ENCODE results near the gene CHST11. TPM values are rescaled to one million over a fixed set of nuclear protein-coding genes. Genes with fewer than 3 reads are reported as not detected.

CHST11 gene
- total RNA-seq, 2 experiments from 2014 or later, result 39.3 to 45.3 TPM

DNA sequence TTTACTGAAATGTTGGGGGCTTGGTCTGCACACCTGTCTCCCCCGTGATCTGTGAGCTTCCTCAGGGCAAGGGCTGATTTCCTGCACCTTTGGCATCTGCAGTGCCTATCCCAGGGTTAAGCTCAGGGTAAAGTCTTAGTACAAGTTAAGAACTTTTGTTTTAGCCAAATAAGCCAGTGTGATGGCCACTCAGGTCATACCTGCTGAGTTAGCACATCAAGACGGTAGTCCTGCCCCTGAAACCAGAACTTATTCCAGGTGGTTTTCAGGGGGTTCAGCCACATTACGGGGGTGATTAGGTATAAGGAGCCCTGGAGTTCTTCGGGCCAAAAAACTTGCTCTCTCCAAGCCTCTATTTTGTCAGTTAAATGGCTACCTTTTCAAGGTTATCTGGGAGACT, 21.6 kb upstream of the CHST11 start:
- no peaks in the 10 kb centered on the region for H3K9me3 Mint-ChIP-seq
- intact Hi-C loops (cut with micrococcal nuclease), result no loop called here
- no peak overlapping the region for H3K27ac Mint-ChIP-seq
- CTCF ChIA-PET, result interaction anchor here (0.6 kb wide), 1 partner anchor 52 kb away, joined by 5 read pairs; no protein-coding TSS in a partner anchor
- H3K4me3 Mint-ChIP-seq, result no peak overlapping the region
- no peaks in the 10 kb centered on the region for H3K36me3 Mint-ChIP-seq (ENCODE audit: low read depth)
- H3K4me1 Mint-ChIP-seq (ENCODE audit: low read depth), result peaks cover 2% of the 10 kb centered on the region
- no peak for DNase-seq
- H3K27me3 Mint-ChIP-seq (ENCODE audit: low read depth), result no peaks in the 10 kb centered on the region

DNA sequence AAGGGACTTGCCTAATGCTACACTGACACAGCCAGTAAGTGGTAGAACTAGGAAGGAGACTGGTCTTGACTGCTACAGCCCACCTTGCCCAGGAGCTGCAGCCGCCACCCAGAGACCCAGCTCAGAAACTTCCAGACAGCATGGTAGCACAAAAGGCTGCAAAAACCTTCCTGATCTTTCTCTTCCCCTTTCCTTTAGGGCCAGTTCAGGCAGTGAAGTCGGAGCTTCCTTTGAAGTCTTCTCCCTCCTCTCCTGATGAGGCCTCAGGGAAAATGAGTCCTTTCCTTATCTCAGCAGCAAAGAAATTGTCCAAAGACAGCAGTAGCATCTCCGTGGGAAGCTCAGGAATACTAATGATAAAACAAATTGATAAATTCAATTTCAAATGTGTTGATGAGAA, 21.0 kb upstream of the CHST11 start:
- H3K27me3 Mint-ChIP-seq (ENCODE audit: low read depth), result no peaks in the 10 kb centered on the region
- no peak overlapping the region for H3K4me3 Mint-ChIP-seq
- DNase-seq, result no peak
- CTCF ChIA-PET, result interaction anchor here (0.6 kb wide), 1 partner anchor 52 kb away, joined by 5 read pairs; no protein-coding TSS in a partner anchor
- no peaks in the 10 kb centered on the region for H3K9me3 Mint-ChIP-seq
- intact Hi-C loops (cut with micrococcal nuclease), result no loop called here
- no peaks in the 10 kb centered on the region for H3K36me3 Mint-ChIP-seq (ENCODE audit: low read depth)
- no peak overlapping the region for H3K27ac Mint-ChIP-seq
- H3K4me1 Mint-ChIP-seq (ENCODE audit: low read depth), result peaks cover 2% of the 10 kb centered on the region

DNA sequence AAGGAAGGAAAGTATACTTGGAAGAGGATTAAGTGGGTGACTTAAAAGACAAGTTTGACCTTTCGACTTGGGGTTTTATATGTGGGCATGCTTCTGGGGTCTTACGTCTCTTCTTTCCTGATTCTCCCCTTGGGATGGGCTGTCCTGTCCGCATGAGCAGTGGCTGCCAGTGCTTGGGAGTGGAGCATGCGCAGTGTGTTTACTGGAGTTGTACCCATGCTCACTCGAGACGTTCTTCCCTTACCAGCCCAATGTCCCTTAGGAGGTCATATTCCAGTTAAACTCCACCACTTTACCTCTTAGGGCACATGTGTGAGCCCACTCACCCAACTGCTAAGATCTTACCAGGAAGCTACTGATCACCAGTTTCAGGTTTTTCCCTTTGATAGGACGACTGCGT, 20.0 kb upstream of the CHST11 start:
- CTCF ChIA-PET, result no interaction called here
- Mint-ChIP-seq H3K36me3 (ENCODE audit: low read depth) (no peaks in the 10 kb centered on the region), H3K9me3 (no peaks in the 10 kb centered on the region), H3K27me3 (ENCODE audit: low read depth) (no peaks in the 10 kb centered on the region), H3K4me1 (ENCODE audit: low read depth) (peaks cover 2% of the 10 kb centered on the region), H3K27ac (no peak overlapping the region), H3K4me3 (no peak overlapping the region)
- DNase-seq, result no peak
- intact Hi-C loops (cut with micrococcal nuclease), result no loop called here

DNA sequence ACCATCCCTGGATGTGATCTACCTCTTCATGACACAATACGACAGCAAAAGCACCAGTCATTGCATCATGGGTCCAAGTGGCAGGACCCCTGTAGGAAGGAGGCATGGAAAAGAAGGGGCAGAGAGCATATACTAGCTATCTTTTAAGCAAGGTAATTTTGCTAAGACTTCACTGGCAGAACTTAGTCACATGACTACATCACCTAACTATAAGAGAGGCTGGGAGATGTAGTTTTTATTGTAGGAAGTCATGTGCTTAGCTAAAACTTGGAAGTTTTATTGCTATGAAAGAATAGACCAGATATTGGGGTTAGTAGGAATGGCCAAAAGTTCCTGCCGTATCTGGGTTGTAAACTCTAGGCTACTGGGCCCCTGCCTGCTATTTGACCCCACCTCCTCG, 18.6 kb upstream of the CHST11 start:
- Mint-ChIP-seq H3K4me1 (ENCODE audit: low read depth) (peaks cover 2% of the 10 kb centered on the region), H3K27me3 (ENCODE audit: low read depth) (no peaks in the 10 kb centered on the region), H3K9me3 (no peaks in the 10 kb centered on the region), H3K36me3 (ENCODE audit: low read depth) (no peaks in the 10 kb centered on the region), H3K4me3 (no peak overlapping the region), H3K27ac (no peak overlapping the region)
- no peak for DNase-seq
- intact Hi-C loops (cut with micrococcal nuclease), result no loop called here
- CTCF ChIA-PET, result no interaction called here

DNA sequence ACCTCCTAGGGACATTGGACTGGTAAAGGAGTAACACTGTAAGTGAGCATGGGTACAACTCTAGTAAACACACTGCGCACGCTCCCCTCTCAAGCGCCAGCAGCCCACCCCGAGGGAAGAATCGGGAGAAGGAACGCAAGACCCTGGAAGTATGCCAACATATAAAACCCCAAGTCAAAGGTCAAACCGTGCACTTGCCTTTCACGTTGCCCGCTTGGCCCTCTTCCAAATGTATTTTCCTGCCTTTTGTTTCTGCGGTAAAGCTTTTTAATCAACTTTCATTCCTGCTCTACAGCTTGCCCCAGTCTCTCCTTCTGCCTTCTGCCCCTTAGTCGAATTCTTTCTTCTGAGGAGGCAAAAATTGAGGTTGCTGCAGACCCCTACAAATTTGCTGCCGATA, 17.6 kb upstream of the CHST11 start:
- no peaks in the 10 kb centered on the region for H3K9me3 Mint-ChIP-seq
- CTCF ChIA-PET, result no interaction called here
- H3K4me1 Mint-ChIP-seq (ENCODE audit: low read depth), result peaks cover 2% of the 10 kb centered on the region
- no peak overlapping the region for H3K27ac Mint-ChIP-seq
- no peak overlapping the region for H3K4me3 Mint-ChIP-seq
- H3K27me3 Mint-ChIP-seq (ENCODE audit: low read depth), result no peaks in the 10 kb centered on the region
- DNase-seq, result no peak
- H3K36me3 Mint-ChIP-seq (ENCODE audit: low read depth), result no peaks in the 10 kb centered on the region
- intact Hi-C loops (cut with micrococcal nuclease), result no loop called here

DNA sequence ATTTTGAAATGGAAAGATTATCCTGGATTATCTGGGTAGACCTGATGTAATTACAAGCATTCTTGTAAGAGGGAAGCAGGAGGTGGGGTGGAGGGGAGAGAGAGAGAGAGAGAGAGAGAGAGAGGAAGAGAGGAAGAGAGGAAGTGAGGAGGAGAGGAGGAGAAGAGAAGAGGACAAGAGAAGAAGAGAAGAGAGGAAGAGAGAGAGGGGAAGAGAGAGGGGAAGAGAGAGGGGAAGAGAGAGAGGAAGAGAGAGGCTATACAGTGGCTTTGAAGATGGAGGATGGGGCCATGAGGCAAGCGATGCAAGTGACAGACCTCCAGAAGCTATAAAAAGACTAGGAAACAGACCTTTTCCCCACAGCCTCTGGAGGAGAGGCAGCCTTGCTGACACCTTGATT, 13.7 kb upstream of the CHST11 start:
- no peak for DNase-seq
- Mint-ChIP-seq H3K9me3 (no peaks in the 10 kb centered on the region), H3K36me3 (ENCODE audit: low read depth) (no peaks in the 10 kb centered on the region), H3K4me1 (ENCODE audit: low read depth) (no peaks in the 10 kb centered on the region), H3K4me3 (no peak overlapping the region), H3K27me3 (ENCODE audit: low read depth) (no peaks in the 10 kb centered on the region), H3K27ac (no peak overlapping the region)
- CTCF ChIA-PET, result no interaction called here
- intact Hi-C loops (cut with micrococcal nuclease), result no loop called here

DNA sequence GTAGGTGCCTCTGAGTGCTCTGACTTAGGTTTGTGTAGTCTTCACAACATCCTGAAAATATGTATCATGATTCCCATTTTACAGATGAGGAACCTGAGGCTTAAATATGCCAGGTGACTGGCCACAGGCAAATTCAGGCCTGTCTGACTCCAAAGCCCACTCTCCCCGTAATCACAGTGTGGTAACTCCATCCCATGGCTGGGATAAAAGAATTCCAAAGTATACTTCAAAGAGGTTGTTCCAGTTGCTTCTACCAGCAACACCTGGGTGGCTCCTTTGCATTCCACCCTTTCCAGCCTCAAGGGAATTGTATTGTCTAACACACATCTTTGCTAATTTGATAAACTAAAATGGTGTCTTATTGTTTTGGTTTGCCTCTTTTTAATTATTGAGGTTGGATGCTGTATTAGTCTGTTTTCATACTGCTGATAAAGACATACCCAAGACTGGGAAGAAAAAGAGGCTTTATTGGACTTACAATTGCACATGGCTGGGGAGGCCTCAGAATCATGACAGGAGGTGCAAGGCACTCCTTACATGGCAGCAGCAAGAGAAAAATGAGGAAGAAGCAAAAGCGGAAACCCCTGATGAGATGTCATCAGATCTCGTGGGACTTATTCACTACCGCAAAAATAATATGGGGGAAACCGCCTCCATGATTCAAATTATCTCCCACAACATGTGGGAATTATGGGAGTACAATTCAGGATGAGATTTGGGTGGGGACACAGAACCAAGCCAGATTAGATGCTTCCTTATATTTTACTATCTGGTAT, 9.9 kb upstream of the CHST11 start:
- CTCF ChIA-PET, result no interaction called here
- no peaks in the 10 kb centered on the region for H3K36me3 Mint-ChIP-seq (ENCODE audit: low read depth)
- H3K4me1 Mint-ChIP-seq (ENCODE audit: low read depth), result no peaks in the 10 kb centered on the region
- intact Hi-C loops (cut with micrococcal nuclease), result no loop called here
- no peak overlapping the region for H3K4me3 Mint-ChIP-seq
- no peak for DNase-seq
- H3K9me3 Mint-ChIP-seq, result no peaks in the 10 kb centered on the region
- no peak overlapping the region for H3K27ac Mint-ChIP-seq
- no peaks in the 10 kb centered on the region for H3K27me3 Mint-ChIP-seq (ENCODE audit: low read depth)

DNA sequence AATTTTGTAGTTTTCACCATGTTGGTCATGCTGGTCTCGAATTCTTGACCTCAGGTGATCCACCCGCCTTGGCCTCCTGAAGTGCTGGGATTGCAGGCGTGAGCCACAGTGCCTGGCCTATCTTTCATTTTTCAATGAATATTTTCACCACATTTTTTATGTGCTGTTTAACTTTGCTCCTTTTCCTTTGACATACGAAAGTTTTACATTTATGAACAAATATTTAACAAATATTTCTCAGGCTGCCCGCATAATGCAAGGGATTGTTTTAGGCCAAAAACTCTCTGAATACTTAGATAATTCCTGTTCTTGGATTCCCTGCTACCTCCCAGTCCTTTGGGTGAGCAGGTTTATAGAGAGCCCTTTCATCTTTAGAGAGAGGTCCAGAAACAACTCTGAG, 8.7 kb upstream of the CHST11 start:
- H3K4me3 Mint-ChIP-seq, result no peak overlapping the region
- intact Hi-C loops (cut with micrococcal nuclease), result no loop called here
- no peaks in the 10 kb centered on the region for H3K9me3 Mint-ChIP-seq
- DNase-seq, result no peak
- H3K4me1 Mint-ChIP-seq (ENCODE audit: low read depth), result no peaks in the 10 kb centered on the region
- H3K27ac Mint-ChIP-seq, result no peak overlapping the region
- no peaks in the 10 kb centered on the region for H3K36me3 Mint-ChIP-seq (ENCODE audit: low read depth)
- CTCF ChIA-PET, result no interaction called here
- H3K27me3 Mint-ChIP-seq (ENCODE audit: low read depth), result no peaks in the 10 kb centered on the region

DNA sequence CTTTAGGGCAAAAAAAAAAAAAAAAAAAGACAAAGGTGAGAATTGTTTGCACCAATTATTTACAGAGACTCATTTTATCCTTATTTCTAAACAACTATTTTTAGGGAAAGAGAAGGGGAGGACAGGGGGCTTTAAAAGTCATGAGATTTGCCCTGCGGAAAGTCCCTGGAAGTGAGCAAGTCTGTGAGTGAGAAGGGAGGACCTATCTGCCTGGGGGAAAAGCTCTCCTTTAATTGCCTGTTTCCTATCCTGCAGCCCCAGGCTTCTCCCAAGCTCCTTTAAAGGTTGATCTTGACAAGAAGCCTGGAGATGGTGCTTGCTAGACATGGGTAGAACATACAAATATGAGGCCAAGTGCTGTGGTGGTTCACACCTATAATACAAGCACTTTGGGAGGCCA, 8.3 kb upstream of the CHST11 start:
- Mint-ChIP-seq H3K4me1 (ENCODE audit: low read depth) (no peaks in the 10 kb centered on the region), H3K27ac (no peak overlapping the region), H3K36me3 (ENCODE audit: low read depth) (no peaks in the 10 kb centered on the region), H3K9me3 (no peaks in the 10 kb centered on the region), H3K27me3 (ENCODE audit: low read depth) (no peaks in the 10 kb centered on the region), H3K4me3 (no peak overlapping the region)
- DNase-seq, result no peak
- intact Hi-C loops (cut with micrococcal nuclease), result no loop called here
- CTCF ChIA-PET, result no interaction called here

DNA sequence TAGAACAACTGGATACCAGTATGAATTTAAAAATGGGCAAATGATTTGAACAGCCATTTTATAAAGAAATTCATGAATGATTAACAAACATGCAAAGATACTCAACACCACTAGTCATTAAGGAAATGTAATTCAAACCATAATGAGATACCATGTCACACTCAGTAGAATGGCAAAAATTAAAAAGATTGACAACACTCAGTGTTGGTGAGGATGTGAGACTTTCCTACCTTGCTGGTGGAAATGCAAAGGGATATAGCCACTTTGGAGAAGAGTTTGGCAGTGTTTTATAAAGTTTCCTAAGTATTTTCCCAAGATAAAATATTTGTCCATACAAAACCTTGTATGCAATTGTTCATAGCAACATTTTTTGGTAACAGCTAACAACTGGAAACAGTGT, 6.0 kb upstream of the CHST11 start:
- H3K9me3 Mint-ChIP-seq, result no peaks in the 10 kb centered on the region
- H3K27me3 Mint-ChIP-seq (ENCODE audit: low read depth), result no peaks in the 10 kb centered on the region
- CTCF ChIA-PET, result interaction anchor here (1.4 kb wide), 1 partner anchor 119 kb away, joined by 3 read pairs; no protein-coding TSS in a partner anchor
- H3K27ac Mint-ChIP-seq, result no peak overlapping the region
- no peaks in the 10 kb centered on the region for H3K36me3 Mint-ChIP-seq (ENCODE audit: low read depth)
- H3K4me3 Mint-ChIP-seq, result no peak overlapping the region
- H3K4me1 Mint-ChIP-seq (ENCODE audit: low read depth), result peaks cover 1% of the 10 kb centered on the region
- DNase-seq, result no peak
- intact Hi-C loops (cut with micrococcal nuclease), result no loop called here

DNA sequence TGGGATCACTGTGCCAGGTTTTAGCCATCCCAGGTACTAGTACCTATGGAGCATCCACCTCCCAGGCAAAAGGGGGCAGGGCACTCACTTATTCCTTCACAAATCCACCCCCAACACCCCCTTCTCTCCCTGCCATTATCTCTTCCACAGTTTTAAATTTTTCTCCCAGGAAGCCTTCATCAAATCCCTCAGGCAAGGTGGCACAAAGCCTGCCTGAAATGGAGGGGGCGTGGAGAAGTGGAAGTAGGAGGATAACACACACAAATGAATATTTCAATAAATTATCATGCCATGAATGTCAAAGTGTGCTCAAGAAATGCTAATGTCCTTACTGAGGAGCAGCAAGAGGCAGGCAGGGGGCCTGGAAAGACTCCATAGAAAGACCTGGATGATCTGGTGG, 4.7 kb upstream of the CHST11 start:
- DNase-seq, result no peak
- Mint-ChIP-seq H3K27me3 (ENCODE audit: low read depth) (peaks cover 2% of the 10 kb centered on the region), H3K36me3 (ENCODE audit: low read depth) (no peaks in the 10 kb centered on the region), H3K4me3 (no peak overlapping the region), H3K27ac (no peak overlapping the region), H3K4me1 (ENCODE audit: low read depth) (peaks cover 4% of the 10 kb centered on the region), H3K9me3 (no peaks in the 10 kb centered on the region)
- CTCF ChIA-PET, result interaction anchor here (1.4 kb wide), 1 partner anchor 117 kb away, joined by 3 read pairs; no protein-coding TSS in a partner anchor
- intact Hi-C loops (cut with micrococcal nuclease), result no loop called here

DNA sequence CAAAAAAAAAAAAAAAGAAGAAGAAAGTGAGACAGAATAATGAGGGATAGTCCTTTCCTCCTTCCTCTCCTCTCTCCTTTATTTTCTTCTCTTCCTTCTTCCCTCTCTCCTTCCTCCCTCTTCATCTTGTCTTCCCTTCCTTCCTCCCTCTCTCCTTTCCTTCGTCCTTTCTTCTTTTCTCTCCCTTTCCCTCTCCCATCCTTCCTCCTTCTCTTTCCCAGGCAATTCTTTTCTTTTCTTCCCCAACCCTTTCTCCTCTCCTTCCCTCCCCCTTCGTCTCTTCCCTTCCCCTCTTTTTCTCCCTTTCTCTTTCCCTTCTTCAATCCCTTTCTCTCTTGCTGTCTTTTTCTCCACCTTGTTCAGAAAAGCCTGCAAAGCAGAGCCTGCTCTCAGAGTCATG, 3.6 kb upstream of the CHST11 start:
- no peaks in the 10 kb centered on the region for H3K36me3 Mint-ChIP-seq (ENCODE audit: low read depth)
- intact Hi-C loops (cut with micrococcal nuclease), result no loop called here

DNA sequence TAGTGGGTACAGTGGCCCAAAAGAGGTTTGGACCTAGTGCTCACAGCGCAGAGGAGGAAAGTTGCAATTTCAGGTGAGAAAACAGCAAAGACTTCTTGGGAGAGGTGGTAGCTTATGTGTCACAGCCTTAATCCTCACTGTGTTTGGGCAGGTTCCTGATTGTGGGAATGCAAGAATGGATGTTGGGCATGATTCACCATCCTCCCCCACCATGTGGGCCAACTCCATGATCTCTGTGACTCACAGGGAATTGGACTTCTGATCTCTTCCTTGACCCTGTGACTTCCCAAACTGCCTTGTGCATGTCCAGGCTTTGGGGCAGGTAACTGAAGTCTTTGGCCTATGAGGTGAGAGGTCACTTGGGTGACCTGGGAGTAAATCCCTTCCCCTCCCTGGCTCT, 1.8 kb upstream of the CHST11 start:
- Mint-ChIP-seq H3K27ac (no peak overlapping the region), H3K4me1 (ENCODE audit: low read depth) (peaks cover 13% of the 10 kb centered on the region), H3K9me3 (no peaks in the 10 kb centered on the region), H3K36me3 (ENCODE audit: low read depth) (peaks cover 8% of the 10 kb centered on the region), H3K27me3 (ENCODE audit: low read depth) (peaks cover 2% of the 10 kb centered on the region), H3K4me3 (no peak overlapping the region)
- intact Hi-C loops (cut with micrococcal nuclease), result loop anchor here (5.0 kb wide), 2 partner anchors 238 to 367 kb away; partner anchors contain the start of gene TXNRD1
- no peak for DNase-seq
- CTCF ChIA-PET, result no interaction called here

More for the DNA sequence above, 3.6 kb upstream of the CHST11 start:
- peaks cover 4% of the 10 kb centered on the region for H3K4me1 Mint-ChIP-seq (ENCODE audit: low read depth)
- H3K27ac Mint-ChIP-seq, result no peak overlapping the region
- no peak for DNase-seq
- H3K9me3 Mint-ChIP-seq, result no peaks in the 10 kb centered on the region
- H3K4me3 Mint-ChIP-seq, result no peak overlapping the region
- CTCF ChIA-PET, result no interaction called here
- peaks cover 2% of the 10 kb centered on the region for H3K27me3 Mint-ChIP-seq (ENCODE audit: low read depth)
